Measurements from ENCODE around the gene NPHP4. TPM values are rescaled to one million over a fixed set of nuclear protein-coding genes. Genes with fewer than 3 reads are reported as not detected.

Gene NPHP4
- total RNA-seq, 1 experiment from 2014 or later = 16.8 TPM

GRCh38 chr1:5858246-5858645 lies 134.0 kb downstream of the NPHP4 start:
- no peak for ATAC-seq
- ChIA-PET POLR2A (no interaction called here), CTCF (interaction anchor here (1.1 to 2.6 kb wide), 2 partner anchors 27 to 106 kb away, joined by 3 to 10 read pairs; no protein-coding TSS in a partner anchor)
- no peak for DNase-seq (ENCODE audit: low spot score)
- TF ChIP-seq NR3C1 (CRISPR knock-in tag; conservative IDR thresholded peaks at IDR 0.05; ENCODE audit: low read depth) (no peak), ZNF423 (CRISPR knock-in tag; IDR thresholded peaks at IDR 0.05) (no peak), ZBTB43 (CRISPR knock-in tag; IDR thresholded peaks at IDR 0.05) (no peak), NFATC4 (CRISPR knock-in tag; IDR thresholded peaks at IDR 0.05) (no peak), GTF2I (CRISPR knock-in tag; conservative IDR thresholded peaks at IDR 0.05) (no peak), ZBTB21 (CRISPR knock-in tag; IDR thresholded peaks at IDR 0.05; ENCODE audit: borderline replicate concordance) (no peak), FOXJ3 (CRISPR knock-in tag; IDR thresholded peaks at IDR 0.05; ENCODE audit: borderline replicate concordance) (no peak), ATF2 (CRISPR knock-in tag; IDR thresholded peaks at IDR 0.05; ENCODE audit: borderline replicate concordance, low read depth) (no peak), ZMAT4 (CRISPR knock-in tag; IDR thresholded peaks at IDR 0.05) (no peak), ESRRA (CRISPR knock-in tag; IDR thresholded peaks at IDR 0.05; ENCODE audit: borderline replicate concordance) (no peak), ZNF317 (CRISPR knock-in tag; IDR thresholded peaks at IDR 0.05; ENCODE audit: borderline replicate concordance, low read depth) (no peak)
- TF ChIP-seq, protein P1, sequence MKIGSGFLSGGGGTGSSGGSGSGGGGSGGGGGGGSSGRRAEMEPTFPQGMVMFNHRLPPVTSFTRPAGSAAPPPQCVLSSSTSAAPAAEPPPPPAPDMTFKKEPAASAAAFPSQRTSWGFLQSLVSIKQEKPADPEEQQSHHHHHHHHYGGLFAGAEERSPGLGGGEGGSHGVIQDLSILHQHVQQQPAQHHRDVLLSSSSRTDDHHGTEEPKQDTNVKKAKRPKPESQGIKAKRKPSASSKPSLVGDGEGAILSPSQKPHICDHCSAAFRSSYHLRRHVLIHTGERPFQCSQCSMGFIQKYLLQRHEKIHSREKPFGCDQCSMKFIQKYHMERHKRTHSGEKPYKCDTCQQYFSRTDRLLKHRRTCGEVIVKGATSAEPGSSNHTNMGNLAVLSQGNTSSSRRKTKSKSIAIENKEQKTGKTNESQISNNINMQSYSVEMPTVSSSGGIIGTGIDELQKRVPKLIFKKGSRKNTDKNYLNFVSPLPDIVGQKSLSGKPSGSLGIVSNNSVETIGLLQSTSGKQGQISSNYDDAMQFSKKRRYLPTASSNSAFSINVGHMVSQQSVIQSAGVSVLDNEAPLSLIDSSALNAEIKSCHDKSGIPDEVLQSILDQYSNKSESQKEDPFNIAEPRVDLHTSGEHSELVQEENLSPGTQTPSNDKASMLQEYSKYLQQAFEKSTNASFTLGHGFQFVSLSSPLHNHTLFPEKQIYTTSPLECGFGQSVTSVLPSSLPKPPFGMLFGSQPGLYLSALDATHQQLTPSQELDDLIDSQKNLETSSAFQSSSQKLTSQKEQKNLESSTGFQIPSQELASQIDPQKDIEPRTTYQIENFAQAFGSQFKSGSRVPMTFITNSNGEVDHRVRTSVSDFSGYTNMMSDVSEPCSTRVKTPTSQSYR (CRISPR knock-in tag; IDR thresholded peaks at IDR 0.05) = no peak
- TF ChIP-seq, protein P2, sequence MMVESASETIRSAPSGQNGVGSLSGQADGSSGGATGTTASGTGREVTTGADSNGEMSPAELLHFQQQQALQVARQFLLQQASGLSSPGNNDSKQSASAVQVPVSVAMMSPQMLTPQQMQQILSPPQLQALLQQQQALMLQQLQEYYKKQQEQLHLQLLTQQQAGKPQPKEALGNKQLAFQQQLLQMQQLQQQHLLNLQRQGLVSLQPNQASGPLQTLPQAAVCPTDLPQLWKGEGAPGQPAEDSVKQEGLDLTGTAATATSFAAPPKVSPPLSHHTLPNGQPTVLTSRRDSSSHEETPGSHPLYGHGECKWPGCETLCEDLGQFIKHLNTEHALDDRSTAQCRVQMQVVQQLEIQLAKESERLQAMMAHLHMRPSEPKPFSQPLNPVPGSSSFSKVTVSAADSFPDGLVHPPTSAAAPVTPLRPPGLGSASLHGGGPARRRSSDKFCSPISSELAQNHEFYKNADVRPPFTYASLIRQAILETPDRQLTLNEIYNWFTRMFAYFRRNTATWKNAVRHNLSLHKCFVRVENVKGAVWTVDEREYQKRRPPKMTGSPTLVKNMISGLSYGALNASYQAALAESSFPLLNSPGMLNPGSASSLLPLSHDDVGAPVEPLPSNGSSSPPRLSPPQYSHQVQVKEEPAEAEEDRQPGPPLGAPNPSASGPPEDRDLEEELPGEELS (CRISPR knock-in tag; IDR thresholded peaks at IDR 0.05) = no peak
- H3K4me3 Mint-ChIP-seq = no peak overlapping the region
- no peaks in the 10 kb centered on the region for H3K36me3 Mint-ChIP-seq
- H3K9me3 Mint-ChIP-seq = peaks cover 4% of the 10 kb centered on the region
- H3K27me3 Mint-ChIP-seq (ENCODE audit: low read depth) = no peaks in the 10 kb centered on the region
- H3K27ac Mint-ChIP-seq = no peak overlapping the region
- H3K4me1 Mint-ChIP-seq = no peaks in the 10 kb centered on the region

DNA sequence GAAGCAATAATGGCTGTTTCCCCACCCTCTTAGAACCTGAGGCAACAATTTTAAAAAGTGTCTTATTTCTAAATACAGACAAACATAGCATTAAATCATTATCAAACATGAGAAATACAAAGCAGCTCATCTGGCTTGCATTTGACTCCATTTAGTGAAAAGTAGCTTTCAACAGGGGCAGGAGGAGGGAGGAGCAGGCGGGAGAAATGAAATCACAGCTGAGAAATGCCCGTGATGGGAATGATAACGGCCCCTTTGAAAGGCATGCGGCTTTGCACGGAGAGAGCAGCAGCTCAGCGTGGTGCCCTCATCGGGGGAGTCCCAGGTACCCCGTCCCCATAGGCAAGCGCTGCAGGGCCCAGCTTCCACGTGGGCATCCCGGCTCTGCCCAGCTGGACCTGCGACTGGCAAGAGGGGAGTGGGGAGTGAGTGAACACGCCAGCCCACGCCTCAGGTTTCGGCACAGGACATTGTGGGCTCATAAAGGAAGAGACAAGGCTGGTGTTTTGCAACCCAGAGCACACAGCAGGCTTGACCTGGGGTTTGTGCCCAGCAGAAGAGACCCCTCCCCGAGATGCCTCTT lies 134.6 kb downstream of the NPHP4 start:
- H3K27me3 Mint-ChIP-seq (ENCODE audit: low read depth) = no peaks in the 10 kb centered on the region
- no peak overlapping the region for H3K4me3 Mint-ChIP-seq
- ChIA-PET CTCF (interaction anchor here (2.6 to 2.9 kb wide), 2 partner anchors 26 to 112 kb away, joined by 10 read pairs; no protein-coding TSS in a partner anchor), POLR2A (no interaction called here)
- DNase-seq (ENCODE audit: low spot score) (no peak), ATAC-seq (no peak)
- no peaks in the 10 kb centered on the region for H3K36me3 Mint-ChIP-seq
- peak overlapping the region; percentile 27; the same call in 1 of the 2 replicates for H3K27ac Mint-ChIP-seq
- H3K9me3 Mint-ChIP-seq = peaks cover 4% of the 10 kb centered on the region
- no peak for TF ChIP-seq ATF2 (CRISPR knock-in tag; IDR thresholded peaks at IDR 0.05; ENCODE audit: borderline replicate concordance, low read depth)
- TF ChIP-seq ZNF121 (CRISPR knock-in tag; IDR thresholded peaks at IDR 0.05) = no peak
- TF ChIP-seq CDX4 (CRISPR knock-in tag; IDR thresholded peaks at IDR 0.05; ENCODE audit: borderline replicate concordance) = no peak
- no peak for TF ChIP-seq E2F5 (CRISPR knock-in tag; IDR thresholded peaks at IDR 0.05)
- no peak for TF ChIP-seq SMAD4 (CRISPR knock-in tag; IDR thresholded peaks at IDR 0.05)
- no peak for TF ChIP-seq FOXJ3 (CRISPR knock-in tag; IDR thresholded peaks at IDR 0.05; ENCODE audit: borderline replicate concordance)
- TF ChIP-seq HMGA2 (CRISPR knock-in tag; IDR thresholded peaks at IDR 0.05) = no peak
- no peaks in the 10 kb centered on the region for H3K4me1 Mint-ChIP-seq
